ENCODE measurements around the gene CCDC141. TPM values are rescaled to one million over a fixed set of nuclear protein-coding genes. Genes with fewer than 3 reads are reported as not detected.

Gene CCDC141
- total and polyA plus RNA-seq, 2 of the 13 experiments (the other 11 are each of a cell fraction or from before 2014, with no cell fraction given): not detected

DNA sequence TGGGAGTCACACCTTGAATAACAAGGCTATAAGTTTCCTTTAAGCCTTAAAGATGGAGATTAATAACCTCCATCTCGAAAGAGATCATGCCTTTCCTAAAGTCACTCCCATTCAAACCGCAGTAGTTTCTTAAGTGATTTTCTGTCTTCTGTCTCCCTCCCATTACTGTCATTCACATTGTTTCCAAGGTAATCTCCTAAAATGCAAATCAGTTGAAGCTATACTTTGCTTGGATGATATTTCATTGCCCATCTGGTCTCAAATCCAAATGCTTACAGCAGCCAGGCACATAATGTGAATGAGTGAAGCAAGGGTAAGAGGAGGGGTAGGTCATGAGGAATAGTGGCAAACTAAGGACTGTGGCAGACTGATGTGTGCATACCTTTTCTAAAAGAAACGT lies 116.4 kb downstream of the CCDC141 start:
- Histone ChIP-seq H2AFZ (ENCODE audit: low read length) (no peak overlapping the region), H3K9ac (ENCODE audit: insufficient read depth, low read depth, low read length) (no peak overlapping the region), H3K36me3 (replicated peaks in 1 of 2; ENCODE audit: control insufficient read depth in 1 of 2, insufficient read depth in 2 of 2, low read length in 2 of 2) (no peaks in the 10 kb centered on the region), H3K27ac (ENCODE audit: extremely low read length, insufficient read depth, low read length) (no peak overlapping the region), H3K27me3 (ENCODE audit: control insufficient read depth in 1 of 2, insufficient read depth in 2 of 2, low read length in 2 of 2) (no peaks in the 10 kb centered on the region), H4K20me1 (ENCODE audit: insufficient read depth, low read length) (no peaks in the 10 kb centered on the region), H3K9me3 (ENCODE audit: low read length) (no peaks in the 10 kb centered on the region), H3K4me3 (replicated peaks in 1 of 3; ENCODE audit: insufficient read depth in 1 of 3, low read depth in 2 of 3, low read length in 3 of 3) (no peak overlapping the region), H3K79me2 (ENCODE audit: insufficient read depth, low read length) (no peaks in the 10 kb centered on the region), H3K4me1 (ENCODE audit: insufficient read depth, low read length) (no peaks in the 10 kb centered on the region), H3K4me2 (ENCODE audit: low read depth, low read length) (no peak overlapping the region)
- intact Hi-C loops (cut with micrococcal nuclease; ENCODE audit: unreplicated experiment): no loop called here
- no peak for ATAC-seq
- BruUV-seq (replicated peaks): no TSS peak
- FAIRE-seq: no peak
- CTCF ChIA-PET (ENCODE audit: low intra/inter-chr PET ratio, low total read pairs): no interaction called here
- DNase-seq (ENCODE audit: low spot score): no peak
- in situ Hi-C loops (cut with HindIII; ENCODE audit: extremely low pct_ligation_motif_present, low pct_unique_long_range_greater_than_20kb): no loop called here
- POLR2A ChIA-PET: no interaction called here
- 8% methylated on average over 3 of the region's 3 CpGs for WGBS (ENCODE audit: low lambda C conversion rate)
- TF ChIP-seq NFKB2 (CRISPR knock-in tag; IDR thresholded peaks at IDR 0.05; ENCODE audit: borderline replicate concordance) (no peak), KMT2B (CRISPR knock-in tag; IDR thresholded peaks at IDR 0.05) (no peak), ZNF205 (CRISPR knock-in tag; IDR thresholded peaks at IDR 0.05) (no peak), REPIN1 (CRISPR knock-in tag; IDR thresholded peaks at IDR 0.05; ENCODE audit: borderline replicate concordance, low read depth) (no peak), STAT6 (CRISPR knock-in tag; IDR thresholded peaks at IDR 0.05; ENCODE audit: borderline replicate concordance) (no peak), ATF7 (IDR thresholded peaks at IDR 0.05) (no peak), ATF7 (CRISPR knock-in tag; IDR thresholded peaks at IDR 0.05) (no peak), REST (IDR thresholded peaks at IDR 0.05; ENCODE audit: borderline replicate concordance in 1 of 2, low read depth in 1 of 2, low read length in 2 of 2) (no peak), KAT7 (CRISPR knock-in tag; IDR thresholded peaks at IDR 0.05; ENCODE audit: borderline replicate concordance) (no peak), ERF (CRISPR knock-in tag; IDR thresholded peaks at IDR 0.05) (no peak), HNRNPL (IDR thresholded peaks at IDR 0.05; ENCODE audit: low read depth, low read length) (no peak), NPAS2 (CRISPR knock-in tag; IDR thresholded peaks at IDR 0.05; ENCODE audit: borderline replicate concordance) (no peak)
